Mucosa of descending colon (tissue), 3 donors: ENCODE measurements around the gene RBFOX2. TPM values are rescaled to one million over a fixed set of nuclear protein-coding genes. Genes with fewer than 3 reads are reported as not detected.

Experiments
- ATAC-seq: fragments of 200-7000 bp; cut with Tn5 transposase; one replicate; pipeline ENCODE4 v1.9.1; 2020; ENCODE audit warnings: mild to moderate bottlenecking, moderate library complexity
- DNase-seq, 3 donors: peaks; one replicate each; pipeline ENCODE4 v3.0.0-alpha.2; 2020
- H3K36me3 ChIP-seq: fragments of 200-600 bp; one replicate; pipeline ENCODE4 v1.8.0; 2021; ENCODE audit warnings: low read depth, mild to moderate bottlenecking
- H3K4me1 ChIP-seq: fragments of 200-600 bp; one replicate; pipeline ENCODE4 v1.8.0; 2021; ENCODE audit warnings: low read depth, mild to moderate bottlenecking
- H3K4me3 ChIP-seq: fragments of 200-600 bp; one replicate; pipeline ENCODE4 v1.8.0; 2021; ENCODE audit warnings: mild to moderate bottlenecking
- H3K9me3 ChIP-seq: fragments of 200-600 bp; one replicate; pipeline ENCODE4 v1.8.0; 2021; ENCODE audit warnings: mild to moderate bottlenecking
- intact Hi-C, 2 donors: fragments of 100-400 bp; cut with DNase I in 1 of 2; cut with micrococcal nuclease in 1 of 2; formaldehyde crosslinking; loops; one replicate each; pipeline versions ENCODE4 v1.11.0 to v1.11.1; 2022; cut with DNase I, micrococcal nuclease
- total RNA-seq, 3 donors: library from RNA; stranded (reverse); fragmentation: NEBNext Ultra II Directional in 2 of 3; extraction: Animal tissue kit (Norgen Biotek cat#: 25700) in 2 of 3; gene quantifications; one replicate each; pipeline versions ENCODE4 v1.2.1 to v1.2.4, GENCODE V29; 2021 to 2023
- TF ChIP-seq, protein P1 (sequence below): fragments of 200-600 bp; IDR thresholded peaks from one replicate; pipeline ENCODE4 v1.8.0; 2022; ENCODE audit warnings: antibody characterized with exemption, mild to moderate bottlenecking
- donor health status: DM: no; HTN: no; CAD: no; lungs with moderate emphysema.
- donor health status: DM: no; HTN: no; CAD: no.
- donor health status: DM: no; HTN: yes; CAD: no.

Gene RBFOX2
- total RNA-seq, 3 donors from 2014 or later = 46.0 to 141 (median 46.2) TPM

DNA sequence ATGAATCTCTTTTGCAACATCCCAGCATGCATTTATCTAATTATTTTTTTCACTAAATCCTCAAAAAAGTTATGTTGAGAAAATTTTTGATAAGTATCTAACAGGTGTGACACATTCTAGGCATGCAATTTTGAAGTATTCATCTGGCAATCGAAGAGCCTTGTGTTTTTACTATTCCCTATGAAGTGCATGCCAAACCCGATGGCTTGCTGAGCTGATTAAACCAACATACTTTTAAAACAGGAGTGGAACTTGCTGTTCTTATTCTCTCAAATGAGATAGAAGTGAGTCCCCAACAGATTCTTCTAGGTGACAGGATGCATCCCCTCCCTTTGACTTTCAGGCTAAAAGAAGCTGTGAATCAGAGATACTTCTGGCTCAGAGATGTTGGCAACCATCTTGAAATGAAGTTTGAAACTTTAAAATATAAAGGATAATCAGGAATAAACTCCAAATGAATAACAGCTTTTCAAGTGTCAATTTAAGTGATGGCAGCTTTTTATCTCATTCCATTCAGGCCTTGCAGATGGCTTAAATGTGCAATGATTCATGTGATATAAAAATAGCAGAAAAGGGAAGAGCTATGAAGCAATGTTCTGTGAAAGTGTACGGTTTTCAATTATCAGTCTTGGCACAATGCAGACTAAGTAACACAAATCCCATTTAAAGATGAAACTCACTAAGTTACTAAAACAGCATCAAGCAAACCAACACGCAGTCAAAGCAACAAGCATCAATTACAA is 243.3 kb downstream of the RBFOX2 start:
- TF ChIP-seq, protein P1, sequence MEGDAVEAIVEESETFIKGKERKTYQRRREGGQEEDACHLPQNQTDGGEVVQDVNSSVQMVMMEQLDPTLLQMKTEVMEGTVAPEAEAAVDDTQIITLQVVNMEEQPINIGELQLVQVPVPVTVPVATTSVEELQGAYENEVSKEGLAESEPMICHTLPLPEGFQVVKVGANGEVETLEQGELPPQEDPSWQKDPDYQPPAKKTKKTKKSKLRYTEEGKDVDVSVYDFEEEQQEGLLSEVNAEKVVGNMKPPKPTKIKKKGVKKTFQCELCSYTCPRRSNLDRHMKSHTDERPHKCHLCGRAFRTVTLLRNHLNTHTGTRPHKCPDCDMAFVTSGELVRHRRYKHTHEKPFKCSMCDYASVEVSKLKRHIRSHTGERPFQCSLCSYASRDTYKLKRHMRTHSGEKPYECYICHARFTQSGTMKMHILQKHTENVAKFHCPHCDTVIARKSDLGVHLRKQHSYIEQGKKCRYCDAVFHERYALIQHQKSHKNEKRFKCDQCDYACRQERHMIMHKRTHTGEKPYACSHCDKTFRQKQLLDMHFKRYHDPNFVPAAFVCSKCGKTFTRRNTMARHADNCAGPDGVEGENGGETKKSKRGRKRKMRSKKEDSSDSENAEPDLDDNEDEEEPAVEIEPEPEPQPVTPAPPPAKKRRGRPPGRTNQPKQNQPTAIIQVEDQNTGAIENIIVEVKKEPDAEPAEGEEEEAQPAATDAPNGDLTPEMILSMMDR = no peak
- Histone ChIP-seq H3K4me1 (no peaks in the 10 kb centered on the region), H3K9me3 (no peaks in the 10 kb centered on the region), H3K36me3 (no peaks in the 10 kb centered on the region), H3K4me3 (no peak overlapping the region)
- no peak for ATAC-seq
- DNase-seq = no peak
- intact Hi-C loops = no loop called here

- Histone ChIP-seq H3K4me1 (no peaks in the 10 kb centered on the region), H3K9me3 (no peaks in the 10 kb centered on the region), H3K4me3 (no peak overlapping the region), H3K36me3 (no peaks in the 10 kb centered on the region)
- ATAC-seq (no peak), DNase-seq (no peak)
- intact Hi-C loops = no loop called here
- TF ChIP-seq, protein P1 = no peak
These were observed 244.0 kb downstream of the RBFOX2 start for GRCh38 chr22:35784633-35785032.

DNA sequence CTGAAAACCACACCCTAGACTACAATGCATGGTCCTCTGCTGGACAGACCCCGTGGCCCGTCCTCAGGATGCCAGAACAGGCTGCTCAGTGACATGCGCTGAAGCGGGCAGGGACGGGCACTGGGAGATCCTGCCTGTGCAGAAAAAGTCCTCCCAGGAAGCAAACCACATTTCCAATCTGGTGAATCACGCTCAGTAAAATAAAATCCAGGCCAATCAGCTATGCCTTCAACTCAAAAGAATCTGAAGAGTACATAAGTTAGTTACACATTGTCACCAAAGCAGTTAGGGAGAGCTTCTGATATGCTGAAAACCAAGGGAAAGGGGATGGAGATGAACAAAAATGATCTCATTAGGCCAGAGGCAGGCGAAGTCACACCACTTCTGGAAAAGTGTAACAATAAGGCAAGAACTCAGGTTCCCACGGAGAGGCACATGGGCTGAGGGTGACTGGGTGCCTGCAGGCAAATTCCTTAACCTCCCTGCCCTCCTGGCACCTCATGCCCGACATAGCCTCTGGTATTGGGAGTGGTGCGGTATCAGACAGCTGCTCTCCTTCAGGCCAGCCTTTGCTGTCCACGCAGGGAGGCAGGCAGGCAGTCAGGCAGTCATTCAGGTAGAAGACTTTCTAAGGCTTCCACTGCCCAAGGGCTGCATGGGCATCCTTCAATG is 244.5 kb downstream of the RBFOX2 start:
- ATAC-seq (no peak), DNase-seq (no peak)
- no peaks in the 10 kb centered on the region for H3K9me3 ChIP-seq
- no peaks in the 10 kb centered on the region for H3K36me3 ChIP-seq
- no peak overlapping the region for H3K4me3 ChIP-seq
- H3K4me1 ChIP-seq = no peaks in the 10 kb centered on the region
- intact Hi-C loops = no loop called here
- TF ChIP-seq, protein P1 = no peak

DNA sequence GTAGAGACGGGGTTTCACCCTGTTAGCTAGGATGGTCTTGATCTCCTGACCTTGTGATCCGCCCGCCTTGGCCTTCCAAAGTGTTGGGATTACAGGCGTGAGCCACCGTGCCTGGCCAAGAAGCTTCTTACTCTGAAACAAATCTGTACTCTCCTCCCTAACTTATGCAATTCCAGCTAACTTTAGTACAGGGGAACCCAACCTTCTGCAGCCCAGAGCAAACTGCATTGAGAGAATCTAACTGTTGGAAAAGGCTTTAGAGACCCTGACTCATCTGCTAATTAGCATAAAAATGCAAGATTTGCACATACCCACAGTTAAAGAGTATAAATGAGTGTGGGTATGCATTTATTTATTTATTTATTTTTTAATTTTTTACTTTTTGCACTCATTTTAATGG is 246.1 kb downstream of the RBFOX2 start:
- no peaks in the 10 kb centered on the region for H3K36me3 ChIP-seq
- no peak for ATAC-seq
- H3K4me1 ChIP-seq = no peaks in the 10 kb centered on the region
- no peak for DNase-seq
- TF ChIP-seq, protein P1 = no peak
- H3K4me3 ChIP-seq = no peak overlapping the region
- intact Hi-C loops = no loop called here
- no peaks in the 10 kb centered on the region for H3K9me3 ChIP-seq

DNA sequence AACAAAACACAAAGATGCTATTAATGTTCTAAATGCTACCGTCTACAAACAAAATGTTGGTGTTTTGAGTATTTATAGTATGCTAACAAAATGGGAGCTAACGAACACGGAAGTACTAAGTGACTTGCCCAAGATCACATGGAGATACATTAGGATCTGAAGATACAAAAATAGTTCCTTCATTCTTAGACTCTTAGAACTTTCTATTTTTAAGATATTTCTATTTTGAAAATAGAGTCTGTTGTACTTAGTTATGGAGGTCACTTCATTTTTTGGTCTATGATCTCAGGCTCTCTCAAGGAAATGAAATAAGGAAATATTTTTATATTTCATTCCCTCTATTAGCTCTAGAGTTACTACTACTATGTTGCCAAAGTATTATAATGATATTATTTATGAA is 246.7 kb downstream of the RBFOX2 start:
- Histone ChIP-seq H3K9me3 (no peaks in the 10 kb centered on the region), H3K36me3 (no peaks in the 10 kb centered on the region), H3K4me3 (no peak overlapping the region), H3K4me1 (no peaks in the 10 kb centered on the region)
- TF ChIP-seq, protein P1 = no peak
- no peak for DNase-seq
- intact Hi-C loops = no loop called here
- ATAC-seq = no peak
